Posterior vena cava (tissue), 2 donors: Measurements from ENCODE around the gene NUAK1. TPM values are rescaled to one million over a fixed set of nuclear protein-coding genes. Genes with fewer than 3 reads are reported as not detected.

ENCODE experiments used
- DNase-seq: peaks from one replicate; pipeline ENCODE4 v3.0.0-alpha.2; 2020; ENCODE audit warnings: low spot score
- intact Hi-C, 2 donors: fragments of 100-400 bp; cut with DNase I; formaldehyde crosslinking; loops; one replicate each; pipeline versions ENCODE4 v1.14.1 to v1.14.2; 2022 to 2023
- total RNA-seq, 2 donors: library from RNA; stranded (reverse); fragmentation: NEBNext Ultra II Directional; extraction: Animal tissue kit (Norgen Biotek cat#: 25700); gene quantifications; one replicate each; pipeline ENCODE4 v1.2.1, GENCODE V29; 2021
- donor health status: DM: yes; HTN: yes; CAD: no.
- donor health status: DM: yes; HTN: yes; CAD: no.

The NUAK1 gene
- total RNA-seq, 2 donors from 2014 or later: 16.9 to 17.7 TPM

GRCh38 chr12:106134294-106134949 is 4.3 kb downstream of the NUAK1 start:
- DNase-seq: no peak
- intact Hi-C loops: loop anchor here in 1 of 2 donors (10.0 kb wide), 2 partner anchors 180 to 430 kb away; no protein-coding TSS in a partner anchor

- intact Hi-C loops: loop anchor here in 1 of 2 donors (10.0 kb wide), 2 partner anchors 179 to 429 kb away; no protein-coding TSS in a partner anchor
- DNase-seq: no peak
Observed at GRCh38 chr12:106133136-106134087, 5.3 kb downstream of the NUAK1 start.

- DNase-seq: no peak
- intact Hi-C loops: loop anchor here in 1 of 2 donors (10.0 kb wide), 2 partner anchors 178 to 428 kb away; no protein-coding TSS in a partner anchor
Observed at GRCh38 chr12:106132175-106133135, 6.3 kb downstream of the NUAK1 start.

GRCh38 chr12:106131676-106132075 is 7.1 kb downstream of the NUAK1 start:
- DNase-seq: no peak
- intact Hi-C loops: loop anchor here in 1 of 2 donors (10.0 kb wide), 2 partner anchors 177 to 427 kb away; no protein-coding TSS in a partner anchor

GRCh38 chr12:106130474-106131113 is 8.2 kb downstream of the NUAK1 start:
- no peak for DNase-seq
- intact Hi-C loops: loop anchor here in 1 of 2 donors (10.0 kb wide), 2 partner anchors 176 to 426 kb away; no protein-coding TSS in a partner anchor

GRCh38 chr12:106128585-106129328 is 10.0 kb downstream of the NUAK1 start:
- intact Hi-C loops: no loop called here
- DNase-seq: no peak

GRCh38 chr12:106127338-106128126 is 11.2 kb downstream of the NUAK1 start:
- intact Hi-C loops: no loop called here
- no peak for DNase-seq

GRCh38 chr12:106126441-106127337 is 12.1 kb downstream of the NUAK1 start:
- no peak for DNase-seq

GRCh38 chr12:106125351-106126095 is 13.2 kb downstream of the NUAK1 start:
- DNase-seq: no peak
- intact Hi-C loops: no loop called here

More at GRCh38 chr12:106126441-106127337, 12.1 kb downstream of the NUAK1 start:
- intact Hi-C loops: no loop called here

- no peak for DNase-seq
- intact Hi-C loops: no loop called here
Observed at GRCh38 chr12:106123551-106124081, 15.1 kb downstream of the NUAK1 start.

- DNase-seq: no peak
- intact Hi-C loops: no loop called here
Observed at GRCh38 chr12:106123110-106123509, 15.6 kb downstream of the NUAK1 start.

- intact Hi-C loops: no loop called here
- DNase-seq: no peak
Observed at GRCh38 chr12:106122004-106122403, 16.8 kb downstream of the NUAK1 start.

- intact Hi-C loops: loop anchor here in 1 of 2 donors (2.0 kb wide), 1 partner anchor 28 kb away; no protein-coding TSS in a partner anchor
- DNase-seq: no peak
Observed at GRCh38 chr12:106120519-106121105, 18.1 kb downstream of the NUAK1 start.

GRCh38 chr12:106119301-106119700 is 19.5 kb downstream of the NUAK1 start:
- no peak for DNase-seq
- intact Hi-C loops: no loop called here
